GM19239 (cell line): ENCODE data around the gene RANBP2.

Experiments
- DNase-seq: peaks from one replicate; pipeline ENCODE4 v3.0.0; 2011; ENCODE audit warnings: low spot score; ENCODE audit not compliant: insufficient read length
- FAIRE-seq: peaks from 2 replicates; lab custom pipeline; 2011; peaks lifted over from hg19 to GRCh38; lab: Jason Lieb, UNC

The RANBP2 gene

DNA sequence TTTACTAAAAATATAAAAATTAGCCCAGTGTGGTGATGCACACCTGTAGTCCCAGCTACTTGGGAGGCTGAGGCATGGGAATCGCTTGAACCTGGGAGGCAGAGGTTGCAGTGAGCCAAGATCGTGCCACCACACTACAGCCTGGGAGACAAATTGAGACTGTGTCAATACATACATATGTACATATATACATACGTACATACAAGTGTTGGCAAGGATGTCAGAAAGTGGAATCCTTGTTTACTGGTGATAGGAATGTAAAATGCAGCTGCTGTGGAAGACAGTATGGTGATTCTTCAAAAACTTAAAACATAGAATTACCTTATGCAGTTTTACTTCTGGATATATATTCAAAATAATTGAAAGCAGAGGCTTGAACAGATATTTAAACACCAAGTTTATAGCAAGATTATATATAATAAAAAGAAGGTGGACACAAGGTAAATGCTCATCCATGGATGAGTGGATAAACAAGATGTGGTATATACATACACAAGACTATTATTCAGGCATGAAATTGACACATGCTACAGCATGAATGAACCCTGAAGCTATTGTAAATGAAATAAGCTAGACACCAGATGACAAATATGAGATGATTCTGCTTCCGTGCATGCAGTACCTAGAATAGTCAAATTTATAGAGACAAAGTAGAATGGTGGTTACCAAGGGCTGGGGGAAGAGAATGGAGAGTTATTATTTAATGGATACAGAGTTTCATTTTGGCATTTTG is 110.5 kb downstream of the RANBP2 start:
- FAIRE-seq: no peak

GRCh38 chr2:108833219-108833618 is 113.9 kb downstream of the RANBP2 start:
- FAIRE-seq: peak; percentile 49
- DNase-seq: no peak

More for the DNA sequence above, 110.5 kb downstream of the RANBP2 start:
- no peak for DNase-seq

- FAIRE-seq (peak; percentile 47), DNase-seq (no peak)
Measured at GRCh38 chr2:108834620-108835019, 115.3 kb downstream of the RANBP2 start.

DNA sequence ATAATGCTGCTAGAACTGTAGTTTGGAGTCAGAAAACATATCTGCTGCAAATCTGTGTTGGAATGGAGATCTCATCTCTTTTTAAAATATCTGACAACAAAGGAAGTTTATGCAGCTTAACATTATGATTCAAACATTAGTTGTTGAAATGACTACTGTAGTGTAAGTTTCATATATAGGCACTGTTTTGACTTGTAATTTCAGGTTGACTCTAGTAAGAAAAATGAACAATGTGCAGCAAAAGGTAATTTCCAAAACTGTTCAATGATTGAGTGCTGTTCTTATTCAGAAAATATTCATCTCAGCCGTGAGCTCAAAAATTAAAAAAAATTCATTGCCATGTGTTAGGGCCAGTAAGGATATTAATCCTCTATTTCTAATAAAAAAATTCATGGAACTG is 115.8 kb downstream of the RANBP2 start:
- FAIRE-seq: no peak
- no peak for DNase-seq
